Small intestine (tissue), 7 donors: Measurements from ENCODE around the gene NR2E1. TPM values are rescaled to one million over a fixed set of nuclear protein-coding genes. Genes with fewer than 3 reads are reported as not detected.

Source experiments
- DNase-seq, 2 donors: peaks; one replicate each; pipeline versions ENCODE4 v3.0.0 to v3.0.0-alpha.2; 2013
- FAIRE-seq: peaks from 2 replicates; lab custom pipeline; 2012; peaks lifted over from hg19 to GRCh38; lab: Jason Lieb, UNC
- H3K27ac ChIP-seq, 3 donors: one replicate each; pipeline ENCODE4 v1.5.1; 2013; ENCODE audit warnings: low read length in 2 of 3, mild to moderate bottlenecking in 2 of 3, control low read depth in 1 of 3, inconsistent platforms in 1 of 3, low read depth in 1 of 3, moderate library complexity in 1 of 3
- H3K27me3 ChIP-seq, 3 donors: one replicate each; pipeline ENCODE4 v1.6.1; 2013; ENCODE audit warnings: low read length in 3 of 3, inconsistent platforms in 1 of 3; ENCODE audit not compliant: control insufficient read depth in 3 of 3, insufficient read depth in 3 of 3
- H3K36me3 ChIP-seq, 3 donors: one replicate each; pipeline ENCODE4 v1.6.1; 2013; ENCODE audit warnings: low read length in 3 of 3, inconsistent platforms in 1 of 3, low read depth in 1 of 3, mild to moderate bottlenecking in 1 of 3, moderate library complexity in 1 of 3; ENCODE audit not compliant: control insufficient read depth in 3 of 3, insufficient read depth in 2 of 3
- H3K4me1 ChIP-seq, 3 donors: one replicate each; pipeline ENCODE4 v1.6.1; 2013; ENCODE audit warnings: low read length in 2 of 3, inconsistent platforms in 1 of 3, low read depth in 1 of 3, mild to moderate bottlenecking in 1 of 3, moderate library complexity in 1 of 3; ENCODE audit not compliant: control insufficient read depth in 3 of 3, insufficient read depth in 2 of 3
- H3K4me3 ChIP-seq, 3 donors: one replicate each; pipeline ENCODE4 v1.5.1; 2013; ENCODE audit warnings: low read length in 3 of 3, control low read depth in 1 of 3, inconsistent platforms in 1 of 3, low read depth in 1 of 3, mild to moderate bottlenecking in 1 of 3, moderate library complexity in 1 of 3
- H3K9me3 ChIP-seq, 2 donors: one replicate each; pipeline ENCODE4 v1.6.1; 2013; ENCODE audit warnings: low read depth in 1 of 2, low read length in 1 of 2; ENCODE audit not compliant: control insufficient read depth in 2 of 2, insufficient read depth in 1 of 2
- WGBS, 3 donors: extraction: QIAGEN DNeasy Blood & Tissue Kit; methylation state at CpG; one replicate each; pipeline ENCODE4 v1.1.7; 2013; 5-methylcytosine and 5-hydroxymethylcytosine counted together
- polyA plus RNA-seq, 4 donors: library from polyadenylated mRNA; stranded (reverse) in 3 of 4; unstranded in 1 of 4; fragments of 200-250 nt in 3 of 4; fragments of 120-200 nt in 1 of 4; gene quantifications; one replicate each; pipeline versions ENCODE4 v1.2.1 to v1.2.3, GENCODE V29; 2013
- donor health status: healthy with polysubstance abuse.
- donor health status: control.
- donor health status: control.
- donor health status: Bipolar disorder and iron deficiency.
- donor health status: healthy.

The NR2E1 gene
- polyA plus RNA-seq, 4 donors, result 0.04 TPM; not detected in 3

- Histone ChIP-seq H3K27me3 (no peaks in the 10 kb centered on the region), H3K9me3 (no peaks in the 10 kb centered on the region), H3K36me3 (peaks cover 0 to 6% (median 1%) of the 10 kb centered on the region in 3 donors), H3K4me1 (peaks cover 0 to 5% (median 0%) of the 10 kb centered on the region in 3 donors), H3K4me3 (no peak overlapping the region), H3K27ac (no peak overlapping the region)
- FAIRE-seq (no peak), DNase-seq (no peak)
- 84 to 88% (median 85%) methylated on average over 18 to 19 of the region's 19 CpGs for WGBS, 3 donors
Measured at GRCh38 chr6:108198761-108199498, 33.1 kb downstream of the NR2E1 start.

- Histone ChIP-seq H3K36me3 (peaks cover 0 to 9% (median 1%) of the 10 kb centered on the region in 3 donors), H3K4me1 (peaks cover 0 to 5% (median 0%) of the 10 kb centered on the region in 3 donors), H3K27ac (no peak overlapping the region), H3K9me3 (no peaks in the 10 kb centered on the region), H3K4me3 (no peak overlapping the region), H3K27me3 (no peaks in the 10 kb centered on the region)
- WGBS, 3 donors, result 87 to 91% (median 87%) methylated on average over 8 of the region's 8 CpGs
- no peak for DNase-seq
- no peak for FAIRE-seq
Measured at GRCh38 chr6:108200186-108200585, 34.4 kb downstream of the NR2E1 start.

- Histone ChIP-seq H3K27me3 (no peaks in the 10 kb centered on the region), H3K4me1 (peaks cover 0 to 5% (median 0%) of the 10 kb centered on the region in 3 donors), H3K27ac (no peak overlapping the region), H3K4me3 (no peak overlapping the region), H3K36me3 (peaks cover 0 to 9% (median 1%) of the 10 kb centered on the region in 3 donors), H3K9me3 (no peaks in the 10 kb centered on the region)
- DNase-seq (peak; percentile 14 to 45), FAIRE-seq (no peak)
- WGBS, 3 donors, result 10 to 60% (median 41%) methylated on average over 7 of the region's 7 CpGs
Measured at GRCh38 chr6:108200631-108201030, 34.8 kb downstream of the NR2E1 start.

GRCh38 chr6:108203189-108204112 is 37.6 kb downstream of the NR2E1 start:
- FAIRE-seq (no peak), DNase-seq (peak; percentile 33 to 41)
- no peaks in the 10 kb centered on the region for H3K9me3 ChIP-seq

GRCh38 chr6:108207013-108207412 is 41.2 kb downstream of the NR2E1 start:
- WGBS, 3 donors, result 92 to 99% (median 93%) methylated on average over 4 of the region's 4 CpGs
- Histone ChIP-seq H3K9me3 (no peaks in the 10 kb centered on the region), H3K4me3 (no peak overlapping the region), H3K4me1 (no peaks in the 10 kb centered on the region), H3K27me3 (no peaks in the 10 kb centered on the region), H3K27ac (no peak overlapping the region), H3K36me3 (peaks cover 0 to 16% (median 12%) of the 10 kb centered on the region in 3 donors)
- no peak for FAIRE-seq
- DNase-seq, result no peak

More at GRCh38 chr6:108203189-108204112, 37.6 kb downstream of the NR2E1 start:
- Histone ChIP-seq H3K4me3 (no peak overlapping the region), H3K27me3 (no peaks in the 10 kb centered on the region), H3K27ac (no peak overlapping the region), H3K36me3 (peaks cover 0 to 18% (median 4%) of the 10 kb centered on the region in 3 donors), H3K4me1 (peaks cover 0 to 5% (median 0%) of the 10 kb centered on the region in 3 donors)
- WGBS, 3 donors, result 41 to 60% (median 54%) methylated on average over 14 of the region's 14 CpGs

GRCh38 chr6:108209738-108210137 is 43.9 kb downstream of the NR2E1 start:
- 93 to 98% (median 95%) methylated on average over 5 of the region's 5 CpGs for WGBS, 3 donors
- Histone ChIP-seq H3K4me1 (no peaks in the 10 kb centered on the region), H3K9me3 (no peaks in the 10 kb centered on the region), H3K27me3 (no peaks in the 10 kb centered on the region), H3K27ac (no peak overlapping the region), H3K4me3 (no peak overlapping the region), H3K36me3 (peaks cover 0 to 25% (median 11%) of the 10 kb centered on the region in 3 donors)
- no peak for DNase-seq
- no peak for FAIRE-seq

- DNase-seq (no peak), FAIRE-seq (no peak)
- 93 to 98% (median 97%) methylated on average over 2 of the region's 2 CpGs for WGBS, 3 donors
- Histone ChIP-seq H3K36me3 (peaks cover 3 to 27% (median 11%) of the 10 kb centered on the region in 3 donors), H3K27me3 (no peaks in the 10 kb centered on the region), H3K27ac (no peak overlapping the region), H3K9me3 (no peaks in the 10 kb centered on the region), H3K4me1 (no peaks in the 10 kb centered on the region), H3K4me3 (no peak overlapping the region)
Measured at GRCh38 chr6:108210556-108210955, 44.7 kb downstream of the NR2E1 start.

GRCh38 chr6:108211671-108212070 is 45.8 kb downstream of the NR2E1 start:
- DNase-seq, result no peak
- Histone ChIP-seq H3K9me3 (no peaks in the 10 kb centered on the region), H3K27me3 (no peaks in the 10 kb centered on the region), H3K27ac (no peak overlapping the region), H3K4me1 (no peaks in the 10 kb centered on the region), H3K36me3 (peaks cover 3 to 32% (median 10%) of the 10 kb centered on the region in 3 donors), H3K4me3 (no peak overlapping the region)
- no peak for FAIRE-seq
- WGBS, 3 donors, result 84 to 97% (median 93%) methylated on average over 2 of the region's 2 CpGs
